Measurements from ENCODE around the gene ABI1.

ABI1 gene

DNA sequence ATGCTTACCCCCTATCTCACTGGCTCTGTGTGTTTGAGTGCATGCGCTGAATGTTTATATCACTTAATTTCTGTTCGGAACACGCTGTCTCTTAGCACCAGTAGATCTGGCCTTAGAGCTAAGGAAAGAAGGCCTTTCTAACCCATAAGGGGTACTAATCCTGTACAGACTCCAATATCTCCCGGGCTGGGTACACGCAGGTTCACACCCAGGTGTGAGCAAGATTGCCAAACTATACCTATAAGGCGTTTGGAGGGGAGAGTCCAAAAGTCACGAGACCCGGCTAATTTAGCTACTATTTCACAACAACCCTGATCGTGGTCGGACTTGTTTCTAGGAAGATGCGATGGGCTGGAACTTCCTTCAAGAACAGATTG, 164.0 kb downstream of the ABI1 start:
- peaks cover 21% of the 10 kb centered on the region for H3K36me3 ChIP-seq (ENCODE audit: insufficient read depth, low read length)
- no peaks in the 10 kb centered on the region for H3K27me3 ChIP-seq (ENCODE audit: insufficient read depth, low read length, poor library complexity)
- ATAC-seq (ENCODE audit: insufficient read depth, low read depth) (no peak; the same call in 1 of the 3 replicates), DNase-seq (no peak)
- peak overlapping the region; percentile 100 for H3K27ac ChIP-seq (ENCODE audit: low read length)
- H3K4me1 ChIP-seq (ENCODE audit: insufficient read depth, low read length): peaks cover 38% of the 10 kb centered on the region
- H3K79me2 ChIP-seq (ENCODE audit: insufficient read depth, low read length): peaks cover 53% of the 10 kb centered on the region
- H3K9me3 ChIP-seq (ENCODE audit: insufficient read depth, low read length, severe bottlenecking): no peaks in the 10 kb centered on the region
- peak overlapping the region; percentile 99 for H3K9ac ChIP-seq (ENCODE audit: low read depth, low read length)
- peak overlapping the region; percentile 97 for H2AFZ ChIP-seq (ENCODE audit: low read depth, low read length)
- peaks cover 13% of the 10 kb centered on the region; the same call in 1 of the 2 replicates for H4K20me1 ChIP-seq (ENCODE audit: insufficient read depth, low read length)
- peak overlapping the region; percentile 89 for H3K4me2 ChIP-seq (ENCODE audit: insufficient read depth, low read length)
- no peak for TF ChIP-seq EZH2 (IDR thresholded peaks at IDR 0.05; ENCODE audit: borderline replicate concordance, low read depth, low read length, severe bottlenecking)
- TF ChIP-seq, protein P1, sequence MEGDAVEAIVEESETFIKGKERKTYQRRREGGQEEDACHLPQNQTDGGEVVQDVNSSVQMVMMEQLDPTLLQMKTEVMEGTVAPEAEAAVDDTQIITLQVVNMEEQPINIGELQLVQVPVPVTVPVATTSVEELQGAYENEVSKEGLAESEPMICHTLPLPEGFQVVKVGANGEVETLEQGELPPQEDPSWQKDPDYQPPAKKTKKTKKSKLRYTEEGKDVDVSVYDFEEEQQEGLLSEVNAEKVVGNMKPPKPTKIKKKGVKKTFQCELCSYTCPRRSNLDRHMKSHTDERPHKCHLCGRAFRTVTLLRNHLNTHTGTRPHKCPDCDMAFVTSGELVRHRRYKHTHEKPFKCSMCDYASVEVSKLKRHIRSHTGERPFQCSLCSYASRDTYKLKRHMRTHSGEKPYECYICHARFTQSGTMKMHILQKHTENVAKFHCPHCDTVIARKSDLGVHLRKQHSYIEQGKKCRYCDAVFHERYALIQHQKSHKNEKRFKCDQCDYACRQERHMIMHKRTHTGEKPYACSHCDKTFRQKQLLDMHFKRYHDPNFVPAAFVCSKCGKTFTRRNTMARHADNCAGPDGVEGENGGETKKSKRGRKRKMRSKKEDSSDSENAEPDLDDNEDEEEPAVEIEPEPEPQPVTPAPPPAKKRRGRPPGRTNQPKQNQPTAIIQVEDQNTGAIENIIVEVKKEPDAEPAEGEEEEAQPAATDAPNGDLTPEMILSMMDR (IDR thresholded peaks at IDR 0.05; ENCODE audit: borderline replicate concordance, extremely low read depth, low read length, poor library complexity, severe bottlenecking): no peak
- peak overlapping the region; percentile 88 to 99 for H3K4me3 ChIP-seq (ENCODE audit: low read depth in 1 of 2, low read length in 2 of 2)

All from DND-41 (cell line).